Left lung (tissue), 14 donors: ENCODE measurements around the gene MESP1. TPM values are rescaled to one million over a fixed set of nuclear protein-coding genes. Genes with fewer than 3 reads are reported as not detected.
A peak's percentile ranks its signal among the peaks of the same experiment; 100 is the strongest.

Experiments
- ATAC-seq: fragments of 200-7000 bp; cut with Tn5 transposase; one replicate; pipeline ENCODE4 v1.9.1; 2020; ENCODE audit warnings: moderate library complexity
- DNase-seq, 4 donors: peaks; one replicate each; pipeline ENCODE4 v3.0.0-alpha.2; 2013 to 2020
- H3K27ac ChIP-seq, 2 donors: fragments of 200-600 bp; sonication (generic) in 1 of 2; one replicate each; pipeline versions ENCODE4 v1.5.0 to v1.8.0; 2020 to 2021
- H3K27me3 ChIP-seq, 2 donors: fragments of 200-600 bp; sonication (generic) in 1 of 2; one replicate each; pipeline versions ENCODE4 v1.5.0 to v1.8.0; 2020 to 2021
- H3K36me3 ChIP-seq, 2 donors: fragments of 200-600 bp; sonication (generic) in 1 of 2; one replicate each; pipeline versions ENCODE4 v1.5.0 to v1.8.0; 2020 to 2021
- H3K4me1 ChIP-seq, 2 donors: fragments of 200-600 bp; one replicate each; pipeline ENCODE4 v1.8.0; 2021
- H3K4me3 ChIP-seq, 2 donors: fragments of 200-600 bp; sonication (generic) in 1 of 2; one replicate each; pipeline versions ENCODE4 v1.5.0 to v1.8.0; 2020 to 2021; ENCODE audit warnings: mild to moderate bottlenecking in 1 of 2
- H3K9me3 ChIP-seq, 2 donors: fragments of 200-600 bp; sonication (generic) in 1 of 2; one replicate each; pipeline versions ENCODE4 v1.5.0 to v1.8.0; 2020 to 2021
- intact Hi-C, 2 donors: fragments of 100-400 bp; cut with DNase I; formaldehyde crosslinking; loops; one replicate each; pipeline versions ENCODE4 v1.11.2 to v1.14.2; 2022
- long read RNA-seq, 12 donors: library from polyadenylated mRNA in 2 of 12; unstranded in 2 of 12; transcript quantifications; one replicate each; pipeline ENCODE4 v2.0.0 and lab custom pipeline, GENCODE V29; 2019 to 2026
- polyA plus RNA-seq, 6 donors: library from polyadenylated mRNA; unstranded; fragments of 120-200 nt; gene quantifications; one replicate each; pipeline ENCODE4 v1.2.1, GENCODE V29; 2013; ENCODE audit not compliant: insufficient read length in 6 of 6
- total RNA-seq, 2 donors: library from RNA; stranded (reverse); fragmentation: NEBNext Ultra II Directional; extraction: Animal tissue kit (Norgen Biotek cat#: 25700); gene quantifications; one replicate each; pipeline ENCODE4 v1.2.1, GENCODE V29; 2021
- TF ChIP-seq, protein P1 (sequence below), 2 donors: fragments of 200-600 bp; sonication (generic) in 1 of 2; IDR thresholded peaks; one replicate each; pipeline versions ENCODE4 v1.5.0 to v1.8.0; 2021; ENCODE audit warnings: antibody characterized with exemption in 2 of 2
- donor health status: DM: no; HTN: yes; CAD: no.
- donor health status: DM: no; HTN: no; CAD: no.

MESP1 gene, protein sequence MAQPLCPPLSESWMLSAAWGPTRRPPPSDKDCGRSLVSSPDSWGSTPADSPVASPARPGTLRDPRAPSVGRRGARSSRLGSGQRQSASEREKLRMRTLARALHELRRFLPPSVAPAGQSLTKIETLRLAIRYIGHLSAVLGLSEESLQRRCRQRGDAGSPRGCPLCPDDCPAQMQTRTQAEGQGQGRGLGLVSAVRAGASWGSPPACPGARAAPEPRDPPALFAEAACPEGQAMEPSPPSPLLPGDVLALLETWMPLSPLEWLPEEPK
- total RNA-seq = 1 to 10 TPM; 3.0 to 4.2 TPM
- under 1 TPM; 0.18 to 0.45 (median 0.34) TPM for polyA plus RNA-seq
- long read RNA-seq, donor 1, partial matches to known transcripts = 0 of 1 reads
- long read RNA-seq, donor 1, other reads (novel, unspliced or antisense) = 0 of 1 reads
- long read RNA-seq, donor 2, partial matches to known transcripts = 0 of 2 reads
- long read RNA-seq, donor 2, other reads (novel, unspliced or antisense) = 0 of 2 reads
- long read RNA-seq, donor 3 = 0 reads
- long read RNA-seq, donor 4, transcript MESP1-201 (2 exons, 2,369 nt) = major isoform, 5 of 6 reads
- long read RNA-seq, donor 4, partial matches to known transcripts = 0 of 6 reads
- long read RNA-seq, donor 4, other reads (novel, unspliced or antisense) = 1 of 6 reads
- long read RNA-seq, donor 5 = 0 reads
- long read RNA-seq, donor 6 = 0 reads
- long read RNA-seq, donor 7, partial matches to known transcripts = 0 of 2 reads
- long read RNA-seq, donor 7, other reads (novel, unspliced or antisense) = 0 of 2 reads
- long read RNA-seq, donor 8 = 0 reads
- long read RNA-seq, donor 9 = 0 reads
- long read RNA-seq, donor 10, partial matches to known transcripts = 0 of 3 reads
- long read RNA-seq, donor 10, other reads (novel, unspliced or antisense) = 0 of 3 reads
- long read RNA-seq, donor 11 = 0 reads
- long read RNA-seq, donor 12, partial matches to known transcripts = 0 of 2 reads
- long read RNA-seq, donor 12, other reads (novel, unspliced or antisense) = 0 of 2 reads

- H3K27me3 ChIP-seq = peaks cover 10 to 55% of the 10 kb centered on the region in 2 donors
- TF ChIP-seq, protein P1, sequence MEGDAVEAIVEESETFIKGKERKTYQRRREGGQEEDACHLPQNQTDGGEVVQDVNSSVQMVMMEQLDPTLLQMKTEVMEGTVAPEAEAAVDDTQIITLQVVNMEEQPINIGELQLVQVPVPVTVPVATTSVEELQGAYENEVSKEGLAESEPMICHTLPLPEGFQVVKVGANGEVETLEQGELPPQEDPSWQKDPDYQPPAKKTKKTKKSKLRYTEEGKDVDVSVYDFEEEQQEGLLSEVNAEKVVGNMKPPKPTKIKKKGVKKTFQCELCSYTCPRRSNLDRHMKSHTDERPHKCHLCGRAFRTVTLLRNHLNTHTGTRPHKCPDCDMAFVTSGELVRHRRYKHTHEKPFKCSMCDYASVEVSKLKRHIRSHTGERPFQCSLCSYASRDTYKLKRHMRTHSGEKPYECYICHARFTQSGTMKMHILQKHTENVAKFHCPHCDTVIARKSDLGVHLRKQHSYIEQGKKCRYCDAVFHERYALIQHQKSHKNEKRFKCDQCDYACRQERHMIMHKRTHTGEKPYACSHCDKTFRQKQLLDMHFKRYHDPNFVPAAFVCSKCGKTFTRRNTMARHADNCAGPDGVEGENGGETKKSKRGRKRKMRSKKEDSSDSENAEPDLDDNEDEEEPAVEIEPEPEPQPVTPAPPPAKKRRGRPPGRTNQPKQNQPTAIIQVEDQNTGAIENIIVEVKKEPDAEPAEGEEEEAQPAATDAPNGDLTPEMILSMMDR (IDR thresholded peaks at IDR 0.05) = peak; percentile 64 to 85
- peaks cover 4 to 17% of the 10 kb centered on the region in 2 donors for H3K4me1 ChIP-seq
- intact Hi-C loops = no loop called here
- H3K4me3 ChIP-seq = peak within 1 kb of the TSS; percentile 56 to 69
- DNase-seq (peak; percentile 88 to 99 (median 94)), ATAC-seq (peak; percentile 91)
- no peaks in the 10 kb centered on the region for H3K36me3 ChIP-seq
- peak within 1 kb of the TSS in 1 of 2 donors; percentile 53 for H3K27ac ChIP-seq
- no peaks in the 10 kb centered on the region for H3K9me3 ChIP-seq
Observed at GRCh38 chr15:89750560-89751542, at the start of gene MESP1. Gene MESP1, minus strand, starts transcription at chr15:89751249. Its CDS starts 18 bp downstream, at chr15:89751231.

- no peaks in the 10 kb centered on the region for H3K9me3 ChIP-seq
- DNase-seq (peak in 1 of 4 donors; percentile 3), ATAC-seq (no peak)
- intact Hi-C loops = no loop called here
- H3K27ac ChIP-seq = no peak overlapping the region
- H3K4me1 ChIP-seq = peaks cover 0 to 2% of the 10 kb centered on the region in 2 donors
- TF ChIP-seq, protein P1 (IDR thresholded peaks at IDR 0.05) = no peak
- peaks cover 0 to 100% of the 10 kb centered on the region in 2 donors for H3K36me3 ChIP-seq
- H3K27me3 ChIP-seq = no peaks in the 10 kb centered on the region
- H3K4me3 ChIP-seq = no peak overlapping the region
Observed at GRCh38 chr15:89799918-89800498, 49.0 kb upstream of the MESP1 start.

DNA sequence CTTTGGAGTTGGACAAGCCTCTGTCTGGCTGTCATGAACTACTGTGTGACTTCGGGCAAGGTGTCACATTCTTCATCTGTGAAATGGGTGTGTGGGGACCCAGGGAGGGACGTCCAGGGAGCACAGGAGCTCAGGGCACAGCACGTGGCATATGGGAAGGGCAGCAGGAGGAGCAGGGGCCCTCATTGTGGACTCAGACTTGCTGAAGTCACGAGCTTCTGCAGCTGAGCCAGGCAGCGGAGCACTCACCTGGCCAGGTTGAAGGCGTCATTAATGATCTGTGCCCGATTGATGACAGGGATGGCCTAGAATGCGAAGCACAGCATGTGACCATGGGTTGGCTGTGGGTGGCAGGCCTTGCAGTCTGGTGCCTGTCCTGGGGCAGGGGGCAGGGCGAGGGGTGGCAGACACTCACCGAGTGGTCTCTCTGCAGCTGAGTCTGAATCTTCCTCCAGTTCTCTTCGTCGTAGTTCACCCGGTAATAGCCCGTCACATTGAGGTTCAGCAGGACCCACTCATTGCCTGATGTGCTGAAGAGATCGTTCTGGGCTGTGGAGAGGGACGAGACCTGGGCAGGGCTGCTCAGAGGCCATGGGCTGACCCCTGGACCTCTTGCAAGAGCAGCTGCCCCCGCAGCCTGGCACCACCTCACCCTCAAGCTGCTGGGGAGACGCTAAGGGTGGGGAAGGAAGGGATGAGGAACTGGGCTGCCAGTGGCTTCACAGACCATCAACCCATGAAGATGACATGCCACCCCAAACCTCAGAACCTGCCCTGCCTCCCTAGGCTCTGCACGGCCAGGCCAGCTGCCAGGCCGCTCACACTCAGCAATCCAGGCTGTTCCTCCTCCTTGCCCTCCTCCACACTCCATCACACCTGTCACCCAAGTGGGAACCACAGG, 48.2 kb upstream of the MESP1 start:
- intact Hi-C loops = no loop called here
- Histone ChIP-seq H3K27ac (no peak overlapping the region), H3K27me3 (no peaks in the 10 kb centered on the region), H3K4me1 (peaks cover 0 to 3% of the 10 kb centered on the region in 2 donors), H3K36me3 (peaks cover 0 to 96% of the 10 kb centered on the region in 2 donors), H3K9me3 (no peaks in the 10 kb centered on the region), H3K4me3 (no peak overlapping the region)
- DNase-seq (peak in 1 of 4 donors; percentile 53), ATAC-seq (no peak)
- TF ChIP-seq, protein P1 (IDR thresholded peaks at IDR 0.05) = no peak
